Heart right ventricle (tissue), 16 donors: ENCODE measurements around the gene ADORA2A. TPM values are rescaled to one million over a fixed set of nuclear protein-coding genes. Genes with fewer than 3 reads are reported as not detected.

Experiments
- ATAC-seq, 8 donors: fragments of 200-7000 bp; cut with Tn5 transposase; one replicate each; pipeline ENCODE4 v1.9.1; 2020; ENCODE audit warnings: mild to moderate bottlenecking in 8 of 8, moderate library complexity in 8 of 8, moderate number of reproducible peaks in 1 of 8
- DNase-seq, 2 donors: peaks; one replicate each; pipeline ENCODE4 v3.0.0-alpha.2; 2020
- H3K27ac ChIP-seq, 10 donors: fragments of 200-600 bp; sonication (generic) in 2 of 10; one replicate each; pipeline versions ENCODE4 v1.5.0 to v1.8.0; 2020 to 2022; ENCODE audit warnings: mild to moderate bottlenecking in 3 of 10
- H3K27me3 ChIP-seq, 7 donors: fragments of 200-600 bp; one replicate each; pipeline ENCODE4 v1.8.0; 2021 to 2022; ENCODE audit warnings: mild to moderate bottlenecking in 2 of 7
- H3K36me3 ChIP-seq, 9 donors: fragments of 200-600 bp; sonication (generic) in 1 of 9; one replicate each; pipeline versions ENCODE4 v1.5.0 to v1.8.0; 2020 to 2022; ENCODE audit warnings: mild to moderate bottlenecking in 2 of 9
- H3K4me1 ChIP-seq, 9 donors: fragments of 200-600 bp; sonication (generic) in 1 of 9; one replicate each; pipeline versions ENCODE4 v1.5.0 to v1.8.0; 2020 to 2022; ENCODE audit warnings: mild to moderate bottlenecking in 4 of 9
- H3K4me3 ChIP-seq, 10 donors: fragments of 200-600 bp; sonication (generic) in 2 of 10; one replicate each; pipeline versions ENCODE4 v1.5.0 to v1.8.0; 2020 to 2022; ENCODE audit warnings: mild to moderate bottlenecking in 7 of 10, moderate library complexity in 2 of 10
- H3K9me3 ChIP-seq, 11 donors: fragments of 200-600 bp in 10 of 11; sonication (generic) in 2 of 11; one replicate each; pipeline versions ENCODE4 v1.5.0 to v1.8.0; 2013 to 2022; ENCODE audit warnings: mild to moderate bottlenecking in 2 of 11, control low read depth in 1 of 11, moderate library complexity in 1 of 11
- WGBS, 2 donors: extraction: QIAGEN DNeasy Blood & Tissue Kit; methylation state at CpG; one replicate each; pipeline ENCODE4 v1.1.7; 2013; ENCODE audit warnings: inconsistent platforms in 1 of 2; 5-methylcytosine and 5-hydroxymethylcytosine counted together
- intact Hi-C, 10 donors: fragments of 100-400 bp; cut with DNase I; formaldehyde crosslinking; loops; one replicate each; pipeline versions ENCODE4 v1.11.1 to v1.14.2; 2022
- polyA plus RNA-seq, 2 donors: library from polyadenylated mRNA; stranded (reverse); fragments of 200-250 nt; gene quantifications; one replicate each; pipeline ENCODE4 v1.2.3, GENCODE V29; 2013
- total RNA-seq, 10 donors: library from RNA; stranded (reverse); fragmentation: NEBNext Ultra II Directional in 3 of 10; extraction: Animal tissue kit (Norgen Biotek cat#: 25700) in 3 of 10; gene quantifications; one replicate each; pipeline versions ENCODE4 v1.2.1 to v1.2.4, GENCODE V29; 2021 to 2023
- TF ChIP-seq, protein P1 (sequence below), 9 donors: fragments of 200-600 bp; sonication (generic) in 2 of 9; IDR thresholded peaks; one replicate each; pipeline versions ENCODE4 v1.5.0 to v1.8.0; 2021 to 2022; ENCODE audit warnings: antibody characterized with exemption in 9 of 9, mild to moderate bottlenecking in 5 of 9, moderate library complexity in 1 of 9
- donor health status: Arrhythmogenic right ventricular cardiomyopathy.
- donor health status: ischemic (EF 13 %, LVEDD 7.1; RV severe dilation, severe dysfunction).
- donor health status: healthy with polysubstance abuse.
- donor health status: DM: no; HTN: yes; CAD: no.
- donor health status: DM: no; HTN: no; CAD: no.
- donor health status: ischemic (EF 25% LVEDD 6.9; RV normal size, moderate dysfunction).
- donor health status: ischemic (EF 25% LVEDD 5.7; RV mildly dilated, moderate dysfunction).
- donor health status: healthy.
- donor health status: DM: yes; HTN: yes; CAD: no.
- donor health status: Ischemic cardiomyopathy.
- donor health status: ischemic (EF 35%, LVEDD 5.7; RV mildly dilated, moderate dysfunction).
- donor health status: nonischemic (EF 11% LVEDD 7.7; RV severe dilation, severe dysfunction).
- donor health status: DM: yes; HTN: yes; CAD: no.
- donor health status: PGD.
- donor health status: ischemic (EF 29% LVEDD 5.4; RV normal size, mild dysfunction).
- donor health status: nonischemic (EF 23%, LVEDD 6.1; RV moderate dilation, normal function).

ADORA2A gene
- total and polyA plus RNA-seq, 12 donors: 1.5 to 9.7 (median 4.1) TPM

DNA sequence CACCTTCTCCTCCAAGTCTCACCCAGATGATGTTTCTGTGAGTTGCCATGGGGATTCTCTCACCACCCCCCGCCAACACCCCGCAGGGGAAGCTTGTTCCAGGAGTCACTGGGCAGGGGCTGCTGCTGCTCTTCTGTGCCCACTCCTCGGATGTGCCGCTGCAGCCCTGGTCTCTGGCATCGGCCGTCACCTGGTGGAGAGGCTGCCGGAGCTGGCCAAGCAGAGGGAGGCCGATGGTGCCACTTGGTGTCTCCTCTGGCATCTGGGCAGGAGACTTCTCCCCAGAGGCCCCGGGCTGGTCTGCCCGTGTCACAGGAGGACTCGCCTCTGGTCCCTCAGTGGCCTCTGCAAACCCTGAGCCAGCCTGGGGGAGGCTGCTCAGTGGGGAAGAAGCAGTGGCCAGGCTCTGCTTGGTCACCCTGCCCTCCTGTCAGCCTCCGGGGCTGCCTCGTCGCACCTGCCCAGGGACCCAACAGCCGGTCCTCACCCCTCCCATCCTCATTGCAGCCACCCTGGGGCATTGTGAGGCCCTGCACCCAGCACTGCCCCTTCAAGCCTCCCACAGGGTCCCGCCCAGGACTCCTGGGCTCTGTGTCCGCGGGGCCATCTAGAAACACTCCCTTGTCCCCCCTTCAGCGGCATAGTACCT, 424 bp upstream of the ADORA2A start:
- Histone ChIP-seq H3K9me3 (no peaks in the 10 kb centered on the region), H3K27me3 (peaks cover 0 to 10% (median 0%) of the 10 kb centered on the region in 7 donors), H3K4me3 (peak overlapping the region in 2 of 10 donors; percentile 9 to 52), H3K4me1 (peaks cover 17 to 91% (median 59%) of the 10 kb centered on the region in 9 donors), H3K27ac (peak overlapping the region in 6 of 10 donors; percentile 7 to 91 (median 24)), H3K36me3 (no peaks in the 10 kb centered on the region)
- DNase-seq: peak in 1 of 2 donors; percentile 18
- intact Hi-C loops: loop anchor here in 3 of 10 donors (5.0 to 10.0 kb wide), 2 partner anchors 45 to 58 kb away; no protein-coding TSS in a partner anchor
- TF ChIP-seq, protein P1, sequence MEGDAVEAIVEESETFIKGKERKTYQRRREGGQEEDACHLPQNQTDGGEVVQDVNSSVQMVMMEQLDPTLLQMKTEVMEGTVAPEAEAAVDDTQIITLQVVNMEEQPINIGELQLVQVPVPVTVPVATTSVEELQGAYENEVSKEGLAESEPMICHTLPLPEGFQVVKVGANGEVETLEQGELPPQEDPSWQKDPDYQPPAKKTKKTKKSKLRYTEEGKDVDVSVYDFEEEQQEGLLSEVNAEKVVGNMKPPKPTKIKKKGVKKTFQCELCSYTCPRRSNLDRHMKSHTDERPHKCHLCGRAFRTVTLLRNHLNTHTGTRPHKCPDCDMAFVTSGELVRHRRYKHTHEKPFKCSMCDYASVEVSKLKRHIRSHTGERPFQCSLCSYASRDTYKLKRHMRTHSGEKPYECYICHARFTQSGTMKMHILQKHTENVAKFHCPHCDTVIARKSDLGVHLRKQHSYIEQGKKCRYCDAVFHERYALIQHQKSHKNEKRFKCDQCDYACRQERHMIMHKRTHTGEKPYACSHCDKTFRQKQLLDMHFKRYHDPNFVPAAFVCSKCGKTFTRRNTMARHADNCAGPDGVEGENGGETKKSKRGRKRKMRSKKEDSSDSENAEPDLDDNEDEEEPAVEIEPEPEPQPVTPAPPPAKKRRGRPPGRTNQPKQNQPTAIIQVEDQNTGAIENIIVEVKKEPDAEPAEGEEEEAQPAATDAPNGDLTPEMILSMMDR (IDR thresholded peaks at IDR 0.05): no peak
- WGBS, 2 donors: 88 to 91% methylated on average over 19 of the region's 19 CpGs
- ATAC-seq: no peak

- intact Hi-C loops: loop anchor here in 3 of 10 donors (5.0 to 10.0 kb wide), 2 partner anchors 43 to 56 kb away; no protein-coding TSS in a partner anchor
- no peak for ATAC-seq
- H3K4me3 ChIP-seq: peak overlapping the region in 1 of 10 donors; percentile 52
- peaks cover 0 to 5% (median 0%) of the 10 kb centered on the region in 9 donors for H3K36me3 ChIP-seq
- TF ChIP-seq, protein P1 (IDR thresholded peaks at IDR 0.05): no peak
- H3K9me3 ChIP-seq: no peaks in the 10 kb centered on the region
- H3K27me3 ChIP-seq: peaks cover 0 to 10% (median 0%) of the 10 kb centered on the region in 7 donors
- DNase-seq: peak in 1 of 2 donors; percentile 13
- whole genome bisulfite sequencing, 2 donors: 63 to 73% methylated on average over 11 of the region's 11 CpGs
- peaks cover 29 to 94% (median 64%) of the 10 kb centered on the region in 9 donors for H3K4me1 ChIP-seq
- peak overlapping the region in 6 of 10 donors; percentile 30 to 91 (median 58) for H3K27ac ChIP-seq
Observed at GRCh38 chr22:24428751-24429410, 1.5 kb downstream of the ADORA2A start.

- ATAC-seq: peak in 6 of 8 donors; percentile 16 to 53 (median 33)
Observed at GRCh38 chr22:24429411-24430365, 2.3 kb downstream of the ADORA2A start.

More at GRCh38 chr22:24429411-24430365, 2.3 kb downstream of the ADORA2A start:
- H3K4me3 ChIP-seq: peak overlapping the region in 1 of 10 donors; percentile 52
- peaks cover 0 to 5% (median 0%) of the 10 kb centered on the region in 9 donors for H3K36me3 ChIP-seq
- H3K4me1 ChIP-seq: peaks cover 31 to 97% (median 65%) of the 10 kb centered on the region in 9 donors
- H3K9me3 ChIP-seq: no peaks in the 10 kb centered on the region
- TF ChIP-seq, protein P1 (IDR thresholded peaks at IDR 0.05): no peak
- DNase-seq: peak; percentile 65 to 69
- intact Hi-C loops: loop anchor here in 7 of 10 donors (5.0 to 10.0 kb wide), 6 partner anchors 38 to 105 kb away; no protein-coding TSS in a partner anchor
- peaks cover 0 to 3% (median 0%) of the 10 kb centered on the region in 7 donors for H3K27me3 ChIP-seq
- 56 to 78% methylated on average over 22 of the region's 22 CpGs for WGBS, 2 donors
- peak overlapping the region in 7 of 10 donors; percentile 9 to 91 (median 69) for H3K27ac ChIP-seq
